ENCODE results near the gene BOC.

- TF ChIP-seq GATA2 (IDR thresholded peaks at IDR 0.05; ENCODE audit: low read depth, low read length) (no peak), GATA3 (IDR thresholded peaks at IDR 0.05; ENCODE audit: low read depth, low read length) (no peak)
Observed at GRCh38 chr3:113204371-113204770, 7.0 kb upstream of the BOC start.
